PC-3 (cell line): ENCODE results near the gene TH.

ENCODE experiments used
- EZH2 ChIP-seq: fragments of 300-600 bp; sonication (generic); IDR thresholded peaks from one replicate; pipeline ENCODE4 v1.6.1; 2017; ENCODE audit warnings: antibody characterized with exemption, mild to moderate bottlenecking, low read length; ENCODE audit not compliant: unreplicated experiment
- EZH2phosphoT487 ChIP-seq: fragments of 300-600 bp; sonication (generic); IDR thresholded peaks from 2 replicates; pipeline ENCODE4 v1.6.1; 2018; ENCODE audit warnings: mild to moderate bottlenecking, antibody characterized with exemption, low read length, borderline replicate concordance
- TF ChIP-seq, protein P1 (sequence below): fragments of 300-600 bp; sonication (generic); conservative IDR thresholded peaks from 2 replicates; pipeline ENCODE4 v1.5.1; 2017; ENCODE audit warnings: antibody characterized with exemption, low read depth, mild to moderate bottlenecking, low read length

DNA sequence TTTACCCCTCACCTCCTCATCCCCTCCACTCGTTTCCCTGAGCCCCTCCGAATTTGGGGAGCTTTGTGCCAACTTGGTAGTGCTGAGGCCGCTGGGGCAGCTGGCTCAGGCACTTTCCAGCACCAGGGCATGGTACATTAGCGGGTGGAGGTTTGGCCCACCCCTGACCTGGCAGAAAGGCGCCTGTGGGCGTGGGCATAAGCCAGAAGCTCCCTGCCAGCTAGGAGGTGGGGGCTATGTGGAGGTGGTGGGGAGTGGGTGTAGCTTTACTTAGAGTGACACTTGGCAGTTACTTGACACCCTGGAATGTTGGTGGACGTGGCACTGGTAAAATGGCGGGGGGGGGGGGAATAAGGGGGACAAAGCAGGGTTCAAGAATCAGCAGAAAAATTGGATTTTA, 22.2 kb downstream of the TH start:
- TF ChIP-seq, protein P1, sequence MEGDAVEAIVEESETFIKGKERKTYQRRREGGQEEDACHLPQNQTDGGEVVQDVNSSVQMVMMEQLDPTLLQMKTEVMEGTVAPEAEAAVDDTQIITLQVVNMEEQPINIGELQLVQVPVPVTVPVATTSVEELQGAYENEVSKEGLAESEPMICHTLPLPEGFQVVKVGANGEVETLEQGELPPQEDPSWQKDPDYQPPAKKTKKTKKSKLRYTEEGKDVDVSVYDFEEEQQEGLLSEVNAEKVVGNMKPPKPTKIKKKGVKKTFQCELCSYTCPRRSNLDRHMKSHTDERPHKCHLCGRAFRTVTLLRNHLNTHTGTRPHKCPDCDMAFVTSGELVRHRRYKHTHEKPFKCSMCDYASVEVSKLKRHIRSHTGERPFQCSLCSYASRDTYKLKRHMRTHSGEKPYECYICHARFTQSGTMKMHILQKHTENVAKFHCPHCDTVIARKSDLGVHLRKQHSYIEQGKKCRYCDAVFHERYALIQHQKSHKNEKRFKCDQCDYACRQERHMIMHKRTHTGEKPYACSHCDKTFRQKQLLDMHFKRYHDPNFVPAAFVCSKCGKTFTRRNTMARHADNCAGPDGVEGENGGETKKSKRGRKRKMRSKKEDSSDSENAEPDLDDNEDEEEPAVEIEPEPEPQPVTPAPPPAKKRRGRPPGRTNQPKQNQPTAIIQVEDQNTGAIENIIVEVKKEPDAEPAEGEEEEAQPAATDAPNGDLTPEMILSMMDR, result no peak
- TF ChIP-seq EZH2, result no peak
- TF ChIP-seq EZH2phosphoT487, result no peak
